ENCODE results near the gene SLC4A1. TPM values are rescaled to one million over a fixed set of nuclear protein-coding genes. Genes with fewer than 3 reads are reported as not detected.

Gene SLC4A1
- total and polyA plus RNA-seq, 7 donors: 0.26 to 7.2 (median 1.2) TPM; not detected in 3

DNA sequence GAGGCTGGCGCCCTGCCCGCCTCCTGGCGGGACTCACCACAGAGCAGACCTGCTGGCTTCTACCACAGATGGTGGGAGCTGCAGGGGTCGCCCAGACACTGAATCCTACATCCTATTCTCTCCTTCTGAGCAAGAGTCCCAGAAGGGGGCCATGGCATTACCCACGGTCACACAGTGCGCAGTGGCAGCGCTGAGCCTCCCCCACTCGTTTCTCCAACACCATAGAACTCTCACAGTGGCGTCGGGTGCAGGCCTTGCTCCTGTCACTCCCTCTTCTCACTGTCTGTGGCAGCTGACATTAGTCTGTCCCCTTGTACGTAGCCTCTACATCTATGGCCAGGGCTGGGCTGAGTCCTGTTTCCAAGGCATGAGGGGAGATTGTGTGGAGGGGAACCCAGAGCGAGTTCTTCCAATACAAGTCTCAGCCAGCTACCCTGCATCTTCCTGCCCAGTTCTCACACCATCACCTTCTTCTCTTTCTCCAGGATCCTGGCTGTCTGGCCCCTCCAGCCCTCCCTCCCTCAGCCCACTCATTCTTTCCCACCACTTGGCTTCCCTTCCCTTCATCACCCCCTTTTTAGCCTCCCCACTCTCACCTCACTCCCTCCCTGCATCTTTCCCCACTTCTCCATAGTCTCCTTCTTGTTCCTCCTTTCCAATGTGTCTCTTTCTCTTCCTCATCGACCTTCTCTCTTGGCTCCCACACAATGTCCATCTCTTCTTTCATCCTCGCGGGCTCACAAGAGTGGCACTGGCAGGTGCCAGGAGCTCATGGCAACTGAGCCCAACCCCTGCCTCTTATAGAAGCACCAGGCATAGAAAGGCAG, 54.3 kb downstream of the SLC4A1 start:
- Histone ChIP-seq H3K9me3 (no peaks in the 10 kb centered on the region), H3K36me3 (ENCODE audit: insufficient read depth in 1 of 2, low read depth in 1 of 2) (peaks cover 9 to 74% of the 10 kb centered on the region in 2 donors), H3K4me1 (peaks cover 40% of the 10 kb centered on the region), H3K27ac (peak overlapping the region; percentile 16), H3K27me3 (ENCODE audit: insufficient read depth in 3 of 3, low read length in 2 of 3) (no peaks in the 10 kb centered on the region), H3K4me3 (no peak overlapping the region)
- intact Hi-C loops (cut with DNase I): loop anchor here in 1 of 2 donors (5.0 kb wide), 2 partner anchors 114 to 134 kb away; partner anchors contain the start of gene GRN
- ATAC-seq (no peak), DNase-seq (peak in 1 of 2 donors; percentile 57)
- WGBS, 3 donors: 66 to 75% (median 67%) methylated on average over 15 of the region's 15 CpGs
- TF ChIP-seq, protein P1, sequence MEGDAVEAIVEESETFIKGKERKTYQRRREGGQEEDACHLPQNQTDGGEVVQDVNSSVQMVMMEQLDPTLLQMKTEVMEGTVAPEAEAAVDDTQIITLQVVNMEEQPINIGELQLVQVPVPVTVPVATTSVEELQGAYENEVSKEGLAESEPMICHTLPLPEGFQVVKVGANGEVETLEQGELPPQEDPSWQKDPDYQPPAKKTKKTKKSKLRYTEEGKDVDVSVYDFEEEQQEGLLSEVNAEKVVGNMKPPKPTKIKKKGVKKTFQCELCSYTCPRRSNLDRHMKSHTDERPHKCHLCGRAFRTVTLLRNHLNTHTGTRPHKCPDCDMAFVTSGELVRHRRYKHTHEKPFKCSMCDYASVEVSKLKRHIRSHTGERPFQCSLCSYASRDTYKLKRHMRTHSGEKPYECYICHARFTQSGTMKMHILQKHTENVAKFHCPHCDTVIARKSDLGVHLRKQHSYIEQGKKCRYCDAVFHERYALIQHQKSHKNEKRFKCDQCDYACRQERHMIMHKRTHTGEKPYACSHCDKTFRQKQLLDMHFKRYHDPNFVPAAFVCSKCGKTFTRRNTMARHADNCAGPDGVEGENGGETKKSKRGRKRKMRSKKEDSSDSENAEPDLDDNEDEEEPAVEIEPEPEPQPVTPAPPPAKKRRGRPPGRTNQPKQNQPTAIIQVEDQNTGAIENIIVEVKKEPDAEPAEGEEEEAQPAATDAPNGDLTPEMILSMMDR (IDR thresholded peaks at IDR 0.05): no peak

DNA sequence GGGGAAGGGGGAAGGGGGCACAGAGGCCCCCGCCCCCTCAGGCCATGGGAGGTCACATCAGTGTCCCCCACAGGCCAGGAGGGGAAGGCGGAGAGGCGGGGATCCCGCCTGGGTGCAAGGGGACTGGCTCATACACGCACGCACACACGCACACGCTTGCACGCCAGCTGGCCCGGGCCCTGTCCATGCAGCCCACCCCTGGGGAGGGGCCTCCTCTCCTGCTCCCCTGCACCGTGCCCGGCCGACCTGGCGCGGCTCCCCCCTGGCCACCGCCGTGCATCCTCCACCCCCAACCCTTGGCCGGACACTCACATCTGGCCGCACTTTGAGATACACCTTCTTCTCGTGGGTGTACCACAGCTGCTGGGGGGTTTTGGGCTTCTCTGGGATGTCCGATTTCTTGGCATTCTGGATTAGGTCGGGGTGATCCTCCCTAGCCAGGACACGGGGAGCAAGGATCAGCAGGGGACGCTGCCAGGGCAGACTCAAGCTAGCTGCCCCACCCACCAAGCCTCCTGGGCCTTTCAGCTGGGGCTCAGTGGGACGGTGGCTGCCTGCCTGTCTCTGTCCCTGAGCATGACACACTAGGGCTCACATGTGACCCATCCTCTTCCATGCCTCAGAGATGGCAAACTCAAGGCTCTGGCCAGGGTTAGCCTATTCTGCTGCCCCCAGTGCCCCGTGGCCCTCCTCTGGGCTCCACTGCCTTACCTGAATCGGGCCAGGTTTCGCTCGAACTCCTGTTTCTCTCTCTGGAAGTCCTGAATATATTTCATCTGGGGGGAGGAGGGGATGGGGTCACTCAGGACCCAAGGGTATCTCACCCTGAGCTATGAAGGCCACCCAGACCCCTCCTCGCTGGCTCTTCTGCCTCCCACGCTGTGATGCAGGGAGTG, 55.2 kb downstream of the SLC4A1 start:
- no peaks in the 10 kb centered on the region for H3K9me3 ChIP-seq
- WGBS, 3 donors: 46 to 65% (median 52%) methylated on average over 25 to 31 of the region's 31 CpGs
- peaks cover 9 to 83% of the 10 kb centered on the region in 2 donors for H3K36me3 ChIP-seq (ENCODE audit: insufficient read depth in 1 of 2, low read depth in 1 of 2)
- no peaks in the 10 kb centered on the region for H3K27me3 ChIP-seq (ENCODE audit: insufficient read depth in 3 of 3, low read length in 2 of 3)
- TF ChIP-seq, protein P1 (IDR thresholded peaks at IDR 0.05): no peak
- ATAC-seq (no peak), DNase-seq (peak in 1 of 2 donors; percentile 48)
- no peak overlapping the region for H3K4me3 ChIP-seq
- intact Hi-C loops (cut with DNase I): loop anchor here in 1 of 2 donors (5.0 kb wide), 2 partner anchors 115 to 135 kb away; partner anchors contain the start of gene GRN
- H3K4me1 ChIP-seq: peaks cover 35% of the 10 kb centered on the region
- H3K27ac ChIP-seq: no peak overlapping the region

DNA sequence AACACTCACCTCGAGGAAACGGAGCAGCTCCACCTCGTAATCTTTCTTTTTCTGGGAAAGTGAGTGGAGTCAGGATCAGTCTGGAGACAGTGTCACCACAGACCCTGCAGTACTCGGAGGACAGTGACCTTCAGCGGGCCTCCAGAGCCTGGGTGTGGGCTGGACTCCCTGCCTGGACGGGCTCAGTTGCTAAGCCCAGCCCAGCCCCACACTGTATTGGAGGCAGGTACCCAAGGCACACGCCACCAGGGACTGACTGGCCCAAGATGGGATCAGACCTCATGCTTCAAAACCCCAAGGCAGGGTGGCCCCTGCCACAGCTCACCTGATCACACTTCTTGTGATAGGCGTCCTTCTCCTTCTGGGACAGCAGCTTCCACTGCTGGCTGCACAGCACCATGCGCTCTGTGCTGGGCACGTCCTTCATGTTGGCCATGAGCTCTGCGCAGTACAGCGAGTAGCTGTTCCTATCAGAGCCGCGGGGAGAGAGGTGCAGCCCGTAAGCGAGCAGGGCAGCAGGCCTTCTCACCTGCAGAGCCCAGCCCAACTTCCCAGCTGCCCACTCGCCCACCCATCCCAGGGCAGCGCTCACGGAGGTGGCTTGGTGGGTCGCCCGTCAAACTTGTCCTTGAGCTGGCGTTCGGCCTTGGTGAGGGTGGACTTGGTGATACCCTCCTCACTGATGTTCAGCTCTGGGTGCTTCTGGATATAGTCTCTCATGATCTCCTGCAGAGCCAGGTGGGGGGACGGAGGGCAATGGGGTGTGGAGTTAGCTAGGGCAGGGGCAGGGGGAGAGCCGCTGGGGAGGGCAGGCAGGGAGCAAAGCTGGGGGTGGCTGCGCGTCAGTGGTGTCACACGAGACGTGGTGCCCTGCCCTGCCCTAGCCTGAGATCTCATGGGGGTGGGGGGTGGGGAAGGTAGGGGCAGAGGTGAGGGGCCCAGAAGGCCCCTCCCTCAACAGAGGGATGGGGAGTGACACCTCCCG, 56.4 kb downstream of the SLC4A1 start:
- intact Hi-C loops (cut with DNase I): loop anchor here (2.0 to 5.0 kb wide), 3 partner anchors 113 to 136 kb away; partner anchors contain the start of genes GRN (in 1 of the 2) and SLC25A39 (in 1 of the 2)

More for the DNA sequence above, 56.4 kb downstream of the SLC4A1 start:
- H3K9me3 ChIP-seq: no peaks in the 10 kb centered on the region
- H3K27me3 ChIP-seq (ENCODE audit: insufficient read depth in 3 of 3, low read length in 2 of 3): no peaks in the 10 kb centered on the region
- 87 to 91% (median 88%) methylated on average over 26 to 30 of the region's 30 CpGs for WGBS, 3 donors
- TF ChIP-seq, protein P1 (IDR thresholded peaks at IDR 0.05): no peak
- DNase-seq: peak in 1 of 2 donors; percentile 45
- H3K4me3 ChIP-seq: no peak overlapping the region
- H3K4me1 ChIP-seq: peaks cover 24% of the 10 kb centered on the region
- H3K36me3 ChIP-seq (ENCODE audit: insufficient read depth in 1 of 2, low read depth in 1 of 2): peaks cover 12 to 85% of the 10 kb centered on the region in 2 donors
- no peak for ATAC-seq
- H3K27ac ChIP-seq: peak overlapping the region; percentile 71

All from psoas muscle (tissue), 8 donors.